ENCODE measurements around the gene DGKI.

GRCh38 chr7:137741443-137741842 lies 105.3 kb downstream of the DGKI start:
- TF ChIP-seq SMAD9 (CRISPR knock-in tag; IDR thresholded peaks at IDR 0.05) (no peak), KLF9 (CRISPR knock-in tag; IDR thresholded peaks at IDR 0.05; ENCODE audit: low read depth) (no peak), HNF1B (CRISPR knock-in tag; IDR thresholded peaks at IDR 0.05) (no peak), ZHX1 (CRISPR knock-in tag; IDR thresholded peaks at IDR 0.05; ENCODE audit: low read depth) (no peak), CHD4 (IDR thresholded peaks at IDR 0.05; ENCODE audit: borderline replicate concordance, low read length) (no peak)
